LNCaP clone FGC (cell line): ENCODE measurements around the gene ZNF33A.
"Not testable (repeated sequence)": the region's sequence is repeated elsewhere in the genome, so short reads cannot be mapped to it uniquely, and the experiment has no call there.

Experiments
- DNase-seq: peaks from one replicate; pipeline ENCODE4 v3.0.0-alpha.2; 2011; ENCODE audit warnings: low read depth
- H3K4me3 ChIP-seq: 2 replicates; pipeline ENCODE4 v1.5.1; 2011; ENCODE audit warnings: mild to moderate bottlenecking, low read depth, low read length, control low read depth
- CTCF ChIP-seq: IDR thresholded peaks from 2 replicates; pipeline ENCODE4 v1.5.1; 2012; ENCODE audit warnings: mild to moderate bottlenecking; ENCODE audit not compliant: control insufficient read depth, insufficient read depth; ENCODE audit errors: extremely low read depth

The ZNF33A gene

GRCh38 chr10:38076687-38077086 is 66.2 kb downstream of the ZNF33A start:
- no peak overlapping the region for H3K4me3 ChIP-seq
- no peak for DNase-seq
- no peak for TF ChIP-seq CTCF

DNA sequence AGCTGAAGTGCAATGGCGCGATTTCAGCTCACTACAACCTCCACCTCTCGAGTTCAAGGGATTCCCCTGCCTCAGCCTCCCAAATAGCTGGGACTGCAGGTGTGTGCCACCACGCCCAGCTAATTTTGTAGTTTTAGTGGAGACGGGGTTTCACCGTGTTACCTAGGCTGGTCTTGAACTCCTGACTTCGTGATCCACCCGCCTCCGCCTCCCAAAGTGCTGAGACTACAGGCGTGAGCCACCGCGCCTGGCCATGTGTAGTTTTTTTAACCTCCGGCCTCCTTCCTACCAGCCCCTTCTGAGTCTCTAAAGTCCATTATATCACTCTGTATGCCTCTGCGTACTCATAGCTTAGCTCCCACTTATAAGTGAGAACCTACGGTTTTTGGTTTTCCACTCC is 82.8 kb downstream of the ZNF33A start:
- H3K4me3 ChIP-seq, DNase-seq: not testable (repeated sequence)

GRCh38 chr10:38093816-38094157 is 83.3 kb downstream of the ZNF33A start:
- no peak for DNase-seq
- peak overlapping the region; percentile 73 for H3K4me3 ChIP-seq
- TF ChIP-seq CTCF: no peak

DNA sequence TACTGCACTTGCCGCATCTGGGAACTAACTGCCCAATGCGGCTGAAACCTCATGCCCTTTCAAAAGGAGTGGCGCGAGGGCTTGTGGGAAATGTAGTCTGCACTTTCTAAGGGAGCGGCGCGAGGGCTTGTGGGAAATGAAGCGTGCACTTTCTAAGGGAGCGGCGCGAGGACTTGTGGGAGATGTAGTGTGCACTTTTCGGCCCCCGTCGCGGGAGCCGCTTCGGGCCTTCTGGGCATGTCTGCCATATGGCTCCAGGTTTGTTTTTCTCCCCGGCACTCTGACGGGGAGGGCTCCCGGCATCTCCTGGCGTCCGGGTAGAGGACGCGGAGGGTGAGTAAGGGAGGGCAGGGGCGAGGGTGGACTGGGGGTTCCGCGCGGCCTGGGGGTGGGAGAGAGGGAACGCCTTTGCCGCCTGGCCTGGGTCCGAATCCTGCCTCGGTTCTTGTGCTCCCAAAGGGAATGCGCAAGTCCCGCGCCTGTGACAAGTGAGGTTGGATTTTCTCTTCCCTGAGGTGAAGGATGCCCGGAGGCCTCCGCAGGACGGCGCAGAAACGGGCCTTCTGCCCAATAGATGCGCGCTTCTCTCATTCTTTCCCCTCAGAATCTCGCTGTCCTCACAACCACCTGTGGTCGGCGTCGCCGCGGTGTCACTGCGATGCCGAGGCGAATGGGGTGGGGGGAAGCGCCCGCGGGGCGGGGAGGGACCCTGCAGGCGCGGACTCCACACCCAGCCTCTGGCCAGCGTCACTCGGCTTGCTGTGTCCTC is 83.9 kb downstream of the ZNF33A start, which contains the start of gene ZNF37A:
TSS of gene ZNF37A (plus strand) at position 180 of the 769 bp plus-strand sequence. CDS start 2,281 bp downstream, outside the sequence.
- H3K4me3 ChIP-seq: peak within 1 kb of the TSS; percentile 73
- DNase-seq: peak; percentile 93
- TF ChIP-seq CTCF: peak; percentile 18; the same call in 1 of the 2 replicates

DNA sequence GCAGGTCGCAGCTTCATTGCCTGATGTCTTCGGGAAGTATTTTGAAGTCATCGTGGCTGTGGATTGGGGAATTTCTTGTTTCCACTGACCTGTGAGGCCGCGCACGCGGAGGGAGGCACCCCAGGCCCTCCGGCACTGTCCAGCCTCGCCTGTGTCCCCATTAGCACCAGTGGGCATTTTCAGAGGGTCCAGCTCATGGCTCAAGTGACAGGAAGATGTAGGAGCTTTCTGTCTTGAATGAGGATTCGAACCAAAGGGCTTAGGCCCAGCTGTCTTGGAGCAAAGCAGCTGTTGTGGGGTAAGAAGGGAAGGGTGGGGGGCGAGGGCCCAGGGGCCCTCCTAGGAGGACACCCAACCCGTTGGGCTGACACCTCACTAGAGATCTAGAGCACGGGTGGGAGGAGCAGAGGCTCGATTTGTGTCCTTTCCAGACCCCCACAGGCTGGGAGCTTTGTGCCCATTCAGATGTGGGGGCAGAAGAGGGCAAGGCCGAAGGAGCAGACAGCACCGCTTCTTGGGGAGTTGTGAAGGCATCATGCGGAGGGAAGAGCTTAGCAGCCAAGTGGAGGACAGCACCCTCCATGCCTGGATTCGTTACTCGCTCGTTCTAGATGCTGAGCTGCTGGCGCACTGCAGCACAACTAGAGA is 84.6 kb downstream of the ZNF33A start:
- TF ChIP-seq CTCF: no peak
- DNase-seq: no peak
- H3K4me3 ChIP-seq: peak overlapping the region; percentile 73

DNA sequence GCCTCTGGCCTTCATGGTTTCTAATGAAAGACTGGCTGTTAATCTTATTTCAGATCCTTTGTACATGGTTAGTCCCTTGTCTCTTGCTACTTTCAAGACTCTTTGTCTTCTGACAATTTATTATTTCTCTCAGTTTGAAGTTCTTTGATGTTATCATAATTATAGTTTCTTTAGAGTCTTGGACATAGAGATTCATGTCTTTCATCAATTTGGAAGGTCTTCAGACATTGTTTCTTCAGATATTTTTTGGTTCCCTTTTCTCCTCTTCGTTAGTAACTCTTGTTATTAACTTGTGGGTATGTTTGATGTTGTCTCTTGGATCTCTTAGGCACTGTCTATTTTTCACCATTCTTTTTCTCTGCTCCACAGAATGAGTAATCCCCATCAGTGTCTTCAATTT is 92.4 kb downstream of the ZNF33A start:
- no peak for DNase-seq
- no peak for TF ChIP-seq CTCF

DNA sequence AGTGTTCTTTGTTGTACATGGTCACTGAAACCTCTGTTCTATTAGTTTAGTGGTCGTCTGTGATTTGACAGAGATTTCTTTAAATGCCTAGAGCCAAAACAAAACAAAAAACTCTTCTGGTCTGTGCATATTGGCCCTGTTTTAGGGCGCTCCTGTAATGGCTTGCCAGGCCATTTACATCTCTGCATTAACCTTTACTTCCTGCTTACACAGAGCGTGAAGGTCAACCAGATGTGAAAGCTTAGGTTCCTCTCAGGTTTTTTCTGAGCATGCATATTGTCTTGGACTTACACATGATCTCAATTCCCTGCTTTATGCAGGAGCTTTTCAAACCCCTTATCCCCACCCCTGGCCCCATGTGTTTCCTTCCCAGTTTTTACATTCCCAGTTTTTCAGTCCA is 93.3 kb downstream of the ZNF33A start:
- DNase-seq: no peak
- no peak for TF ChIP-seq CTCF
- H3K4me3 ChIP-seq: no peak overlapping the region

More for the DNA sequence above, 92.4 kb downstream of the ZNF33A start:
- no peak overlapping the region for H3K4me3 ChIP-seq
